ENCODE data around the gene DEPP1.

DEPP1 gene

DNA sequence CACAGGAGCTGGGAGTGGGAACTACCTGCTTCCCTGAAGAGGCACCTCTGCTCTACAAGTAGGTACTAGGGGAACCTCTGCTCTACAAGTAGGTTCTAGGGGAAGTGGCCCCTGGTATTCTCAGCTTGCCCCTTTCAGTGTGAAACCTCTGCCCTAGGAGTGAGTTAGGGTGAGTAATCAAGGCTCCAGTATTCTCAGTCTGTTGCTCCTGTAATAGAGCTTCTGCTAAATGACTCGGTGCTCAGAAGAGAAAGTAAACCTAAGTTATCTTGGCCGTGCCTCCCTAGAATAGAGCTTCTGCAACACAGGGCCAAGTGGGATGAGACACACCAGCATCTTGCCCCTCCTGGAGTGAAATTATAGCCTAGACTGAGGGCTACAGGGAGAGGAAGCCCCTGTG, 32.4 kb downstream of the DEPP1 start:
- DNase-seq = no peak
- H2BK120ac ChIP-seq (ENCODE audit: low read depth, low read length) = no peak overlapping the region
- H3K36me3 ChIP-seq (ENCODE audit: control insufficient read depth, insufficient read depth, low read length) = no peaks in the 10 kb centered on the region
- no peak overlapping the region for H4K5ac ChIP-seq (ENCODE audit: low read length)
- no peak overlapping the region for H3K4ac ChIP-seq (ENCODE audit: low read depth, low read length)
- no peak overlapping the region for H2BK15ac ChIP-seq (replicated peaks; ENCODE audit: low read depth)
- no peak overlapping the region for H3K27ac ChIP-seq (ENCODE audit: low read depth, low read length)
- H3K23ac ChIP-seq (ENCODE audit: low read length) = no peak overlapping the region
- H3K9ac ChIP-seq (ENCODE audit: low read length) = no peak overlapping the region
- H2BK5ac ChIP-seq (ENCODE audit: low read length) = no peak overlapping the region
- H3K4me2 ChIP-seq (ENCODE audit: low read length) = no peak overlapping the region
- no peak overlapping the region for H3K56ac ChIP-seq (ENCODE audit: low read length)
- no peak overlapping the region for H3K18ac ChIP-seq (ENCODE audit: low read length)
- H3K4me3 ChIP-seq (ENCODE audit: low read length) = no peak overlapping the region
- no peaks in the 10 kb centered on the region for H3K79me1 ChIP-seq (ENCODE audit: low read length)
- H3K79me2 ChIP-seq (ENCODE audit: control insufficient read depth, insufficient read depth, low read length) = no peaks in the 10 kb centered on the region
- no peaks in the 10 kb centered on the region for H3K4me1 ChIP-seq (ENCODE audit: control insufficient read depth, low read depth, low read length)
- whole genome bisulfite sequencing (ENCODE audit: extremely low coverage, insufficient coverage, low lambda C conversion rate) = no CpG with 5 or more reads among the region's 2 CpGs
- H2AK5ac ChIP-seq (ENCODE audit: low read length) = no peak overlapping the region
- no peaks in the 10 kb centered on the region for H3K27me3 ChIP-seq (ENCODE audit: insufficient read depth, low read length, poor library complexity)
- H4K8ac ChIP-seq (ENCODE audit: low read depth, low read length) = no peak overlapping the region

- Histone ChIP-seq H4K8ac (ENCODE audit: low read depth, low read length) (no peak overlapping the region), H2AK5ac (ENCODE audit: low read length) (no peak overlapping the region), H3K4me2 (ENCODE audit: low read length) (no peak overlapping the region), H3K27me3 (ENCODE audit: insufficient read depth, low read length, poor library complexity) (no peaks in the 10 kb centered on the region), H4K5ac (ENCODE audit: low read length) (no peak overlapping the region), H3K4ac (ENCODE audit: low read depth, low read length) (no peak overlapping the region), H3K27ac (ENCODE audit: low read depth, low read length) (no peak overlapping the region), H3K56ac (ENCODE audit: low read length) (no peak overlapping the region), H2BK15ac (replicated peaks; ENCODE audit: low read depth) (no peak overlapping the region), H3K18ac (ENCODE audit: low read length) (no peak overlapping the region), H2BK120ac (ENCODE audit: low read depth, low read length) (no peak overlapping the region), H2BK5ac (ENCODE audit: low read length) (no peak overlapping the region), H3K36me3 (ENCODE audit: control insufficient read depth, insufficient read depth, low read length) (no peaks in the 10 kb centered on the region), H3K79me1 (ENCODE audit: low read length) (no peaks in the 10 kb centered on the region), H3K4me1 (ENCODE audit: control insufficient read depth, low read depth, low read length) (no peaks in the 10 kb centered on the region), H3K23ac (ENCODE audit: low read length) (no peak overlapping the region), H3K79me2 (ENCODE audit: control insufficient read depth, insufficient read depth, low read length) (no peaks in the 10 kb centered on the region), H3K9ac (ENCODE audit: low read length) (no peak overlapping the region), H3K4me3 (ENCODE audit: low read length) (no peak overlapping the region)
- WGBS (ENCODE audit: extremely low coverage, insufficient coverage, low lambda C conversion rate) = no CpG with 5 or more reads among the region's 1 CpG
- DNase-seq = no peak
These were observed 34.3 kb downstream of the DEPP1 start for GRCh38 chr10:44944354-44944753.

DNA sequence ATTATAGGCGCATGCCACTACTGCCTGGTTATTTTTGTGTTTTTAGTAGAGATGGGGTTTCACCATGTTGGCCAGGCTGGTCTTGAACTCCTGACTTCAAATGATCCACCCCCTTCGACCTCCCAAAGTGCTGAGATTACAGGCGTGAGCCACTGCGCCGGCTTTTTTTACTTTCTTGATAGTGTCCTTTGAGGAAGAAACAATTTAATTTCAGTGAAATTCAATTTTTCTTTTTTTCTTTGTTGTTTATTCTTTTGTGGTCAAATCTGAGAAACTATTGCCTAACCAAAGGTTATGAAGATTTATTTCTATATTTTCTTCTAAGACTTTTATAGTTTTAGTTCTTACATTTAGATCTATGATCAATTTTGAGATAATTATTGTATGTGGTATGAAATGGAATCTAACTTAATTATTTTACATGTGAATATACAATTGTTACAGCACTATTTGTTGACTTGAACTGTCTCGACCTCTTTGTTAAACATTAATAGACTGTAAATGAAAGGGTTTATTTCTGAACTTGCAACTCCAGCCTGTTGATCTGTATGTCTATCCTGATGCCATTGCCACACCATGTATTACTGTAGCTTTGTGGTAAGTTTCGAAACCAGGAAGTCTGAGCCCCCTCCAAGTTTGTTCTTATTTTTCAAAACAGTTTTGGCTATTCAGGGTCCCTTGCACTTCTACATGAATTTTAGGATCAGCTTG, 38.8 kb downstream of the DEPP1 start:
- Histone ChIP-seq H2BK120ac (ENCODE audit: low read depth, low read length) (no peak overlapping the region), H3K4me3 (ENCODE audit: low read length) (no peak overlapping the region), H3K56ac (ENCODE audit: low read length) (no peak overlapping the region), H2BK5ac (ENCODE audit: low read length) (no peak overlapping the region), H3K18ac (ENCODE audit: low read length) (no peak overlapping the region), H3K23ac (ENCODE audit: low read length) (no peak overlapping the region), H2BK15ac (replicated peaks; ENCODE audit: low read depth) (no peak overlapping the region), H3K36me3 (ENCODE audit: control insufficient read depth, insufficient read depth, low read length) (no peaks in the 10 kb centered on the region), H4K5ac (ENCODE audit: low read length) (no peak overlapping the region), H3K79me1 (ENCODE audit: low read length) (no peaks in the 10 kb centered on the region), H3K27me3 (ENCODE audit: insufficient read depth, low read length, poor library complexity) (no peaks in the 10 kb centered on the region), H3K9ac (ENCODE audit: low read length) (no peak overlapping the region), H3K79me2 (ENCODE audit: control insufficient read depth, insufficient read depth, low read length) (no peaks in the 10 kb centered on the region), H2AK5ac (ENCODE audit: low read length) (no peak overlapping the region), H3K27ac (ENCODE audit: low read depth, low read length) (no peak overlapping the region), H3K4me2 (ENCODE audit: low read length) (no peak overlapping the region), H3K4ac (ENCODE audit: low read depth, low read length) (no peak overlapping the region), H4K8ac (ENCODE audit: low read depth, low read length) (no peak overlapping the region), H3K4me1 (ENCODE audit: control insufficient read depth, low read depth, low read length) (no peaks in the 10 kb centered on the region)
- DNase-seq = no peak
- no CpG with 5 or more reads among the region's 7 CpGs for WGBS (ENCODE audit: extremely low coverage, insufficient coverage, low lambda C conversion rate)

- H3K23ac ChIP-seq (ENCODE audit: low read length) = no peak overlapping the region
- no peak overlapping the region for H3K27ac ChIP-seq (ENCODE audit: low read depth, low read length)
- H3K27me3 ChIP-seq (ENCODE audit: insufficient read depth, low read length, poor library complexity) = no peaks in the 10 kb centered on the region
- no peaks in the 10 kb centered on the region for H3K79me2 ChIP-seq (ENCODE audit: control insufficient read depth, insufficient read depth, low read length)
- H2BK5ac ChIP-seq (ENCODE audit: low read length) = no peak overlapping the region
- no peaks in the 10 kb centered on the region for H3K36me3 ChIP-seq (ENCODE audit: control insufficient read depth, insufficient read depth, low read length)
- H2BK120ac ChIP-seq (ENCODE audit: low read depth, low read length) = no peak overlapping the region
- no peak overlapping the region for H3K18ac ChIP-seq (ENCODE audit: low read length)
- no peak overlapping the region for H4K5ac ChIP-seq (ENCODE audit: low read length)
- no peak overlapping the region for H3K56ac ChIP-seq (ENCODE audit: low read length)
- no peak overlapping the region for H2AK5ac ChIP-seq (ENCODE audit: low read length)
- no peak overlapping the region for H3K4ac ChIP-seq (ENCODE audit: low read depth, low read length)
- H2BK15ac ChIP-seq (replicated peaks; ENCODE audit: low read depth) = no peak overlapping the region
- DNase-seq = no peak
- no CpG with 5 or more reads among the region's 7 CpGs for WGBS (ENCODE audit: extremely low coverage, insufficient coverage, low lambda C conversion rate)
- no peak overlapping the region for H4K8ac ChIP-seq (ENCODE audit: low read depth, low read length)
- no peak overlapping the region for H3K4me3 ChIP-seq (ENCODE audit: low read length)
- no peaks in the 10 kb centered on the region for H3K79me1 ChIP-seq (ENCODE audit: low read length)
- no peak overlapping the region for H3K4me2 ChIP-seq (ENCODE audit: low read length)
- H3K9ac ChIP-seq (ENCODE audit: low read length) = no peak overlapping the region
- no peaks in the 10 kb centered on the region for H3K4me1 ChIP-seq (ENCODE audit: control insufficient read depth, low read depth, low read length)
These were observed 39.7 kb downstream of the DEPP1 start for GRCh38 chr10:44938956-44939355.

GRCh38 chr10:44937196-44938005, 41.2 kb downstream of the DEPP1 start:
- H3K79me2 ChIP-seq (ENCODE audit: control insufficient read depth, insufficient read depth, low read length) = no peaks in the 10 kb centered on the region
- no peak overlapping the region for H3K9ac ChIP-seq (ENCODE audit: low read length)
- H3K4ac ChIP-seq (ENCODE audit: low read depth, low read length) = no peak overlapping the region
- no peaks in the 10 kb centered on the region for H3K36me3 ChIP-seq (ENCODE audit: control insufficient read depth, insufficient read depth, low read length)
- no peak overlapping the region for H3K4me3 ChIP-seq (ENCODE audit: low read length)
- no CpG with 5 or more reads among the region's 9 CpGs for WGBS (ENCODE audit: extremely low coverage, insufficient coverage, low lambda C conversion rate)
- no peak overlapping the region for H3K23ac ChIP-seq (ENCODE audit: low read length)
- no peak overlapping the region for H4K5ac ChIP-seq (ENCODE audit: low read length)
- no peak overlapping the region for H2AK5ac ChIP-seq (ENCODE audit: low read length)
- H3K56ac ChIP-seq (ENCODE audit: low read length) = no peak overlapping the region
- H3K27ac ChIP-seq (ENCODE audit: low read depth, low read length) = no peak overlapping the region
- H3K79me1 ChIP-seq (ENCODE audit: low read length) = no peaks in the 10 kb centered on the region
- H4K8ac ChIP-seq (ENCODE audit: low read depth, low read length) = no peak overlapping the region
- no peaks in the 10 kb centered on the region for H3K27me3 ChIP-seq (ENCODE audit: insufficient read depth, low read length, poor library complexity)
- no peak for DNase-seq
- no peak overlapping the region for H2BK15ac ChIP-seq (replicated peaks; ENCODE audit: low read depth)
- H3K18ac ChIP-seq (ENCODE audit: low read length) = no peak overlapping the region
- no peak overlapping the region for H2BK120ac ChIP-seq (ENCODE audit: low read depth, low read length)
- no peak overlapping the region for H2BK5ac ChIP-seq (ENCODE audit: low read length)
- no peak overlapping the region for H3K4me2 ChIP-seq (ENCODE audit: low read length)
- no peaks in the 10 kb centered on the region for H3K4me1 ChIP-seq (ENCODE audit: control insufficient read depth, low read depth, low read length)

Data from mesendoderm (in vitro differentiated cells).